ENCODE results near the gene SCAMP4.

DNA sequence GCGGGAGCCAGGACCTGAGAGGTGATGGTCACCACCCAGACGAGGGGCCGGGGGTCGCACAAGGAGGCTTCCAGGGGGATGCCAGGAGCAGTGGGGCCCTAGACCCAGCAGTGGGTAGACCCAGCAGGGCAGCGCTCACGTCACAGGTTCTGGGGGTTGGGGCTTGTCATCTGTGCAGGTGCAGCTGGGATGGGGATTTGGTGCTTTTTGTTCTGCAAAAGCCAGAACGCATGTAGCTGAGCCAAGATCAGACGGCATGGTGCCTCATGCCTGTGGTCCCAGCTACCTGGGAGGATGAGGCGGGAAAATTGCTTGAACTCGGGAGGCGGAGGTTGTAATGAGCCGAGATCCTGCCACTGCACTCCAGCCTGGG is 50.9 kb downstream of the SCAMP4 start:
- TF ChIP-seq, protein P1, sequence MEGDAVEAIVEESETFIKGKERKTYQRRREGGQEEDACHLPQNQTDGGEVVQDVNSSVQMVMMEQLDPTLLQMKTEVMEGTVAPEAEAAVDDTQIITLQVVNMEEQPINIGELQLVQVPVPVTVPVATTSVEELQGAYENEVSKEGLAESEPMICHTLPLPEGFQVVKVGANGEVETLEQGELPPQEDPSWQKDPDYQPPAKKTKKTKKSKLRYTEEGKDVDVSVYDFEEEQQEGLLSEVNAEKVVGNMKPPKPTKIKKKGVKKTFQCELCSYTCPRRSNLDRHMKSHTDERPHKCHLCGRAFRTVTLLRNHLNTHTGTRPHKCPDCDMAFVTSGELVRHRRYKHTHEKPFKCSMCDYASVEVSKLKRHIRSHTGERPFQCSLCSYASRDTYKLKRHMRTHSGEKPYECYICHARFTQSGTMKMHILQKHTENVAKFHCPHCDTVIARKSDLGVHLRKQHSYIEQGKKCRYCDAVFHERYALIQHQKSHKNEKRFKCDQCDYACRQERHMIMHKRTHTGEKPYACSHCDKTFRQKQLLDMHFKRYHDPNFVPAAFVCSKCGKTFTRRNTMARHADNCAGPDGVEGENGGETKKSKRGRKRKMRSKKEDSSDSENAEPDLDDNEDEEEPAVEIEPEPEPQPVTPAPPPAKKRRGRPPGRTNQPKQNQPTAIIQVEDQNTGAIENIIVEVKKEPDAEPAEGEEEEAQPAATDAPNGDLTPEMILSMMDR (IDR thresholded peaks at IDR 0.05; ENCODE audit: insufficient read depth, low read length), result no peak
- TF ChIP-seq, protein P2, sequence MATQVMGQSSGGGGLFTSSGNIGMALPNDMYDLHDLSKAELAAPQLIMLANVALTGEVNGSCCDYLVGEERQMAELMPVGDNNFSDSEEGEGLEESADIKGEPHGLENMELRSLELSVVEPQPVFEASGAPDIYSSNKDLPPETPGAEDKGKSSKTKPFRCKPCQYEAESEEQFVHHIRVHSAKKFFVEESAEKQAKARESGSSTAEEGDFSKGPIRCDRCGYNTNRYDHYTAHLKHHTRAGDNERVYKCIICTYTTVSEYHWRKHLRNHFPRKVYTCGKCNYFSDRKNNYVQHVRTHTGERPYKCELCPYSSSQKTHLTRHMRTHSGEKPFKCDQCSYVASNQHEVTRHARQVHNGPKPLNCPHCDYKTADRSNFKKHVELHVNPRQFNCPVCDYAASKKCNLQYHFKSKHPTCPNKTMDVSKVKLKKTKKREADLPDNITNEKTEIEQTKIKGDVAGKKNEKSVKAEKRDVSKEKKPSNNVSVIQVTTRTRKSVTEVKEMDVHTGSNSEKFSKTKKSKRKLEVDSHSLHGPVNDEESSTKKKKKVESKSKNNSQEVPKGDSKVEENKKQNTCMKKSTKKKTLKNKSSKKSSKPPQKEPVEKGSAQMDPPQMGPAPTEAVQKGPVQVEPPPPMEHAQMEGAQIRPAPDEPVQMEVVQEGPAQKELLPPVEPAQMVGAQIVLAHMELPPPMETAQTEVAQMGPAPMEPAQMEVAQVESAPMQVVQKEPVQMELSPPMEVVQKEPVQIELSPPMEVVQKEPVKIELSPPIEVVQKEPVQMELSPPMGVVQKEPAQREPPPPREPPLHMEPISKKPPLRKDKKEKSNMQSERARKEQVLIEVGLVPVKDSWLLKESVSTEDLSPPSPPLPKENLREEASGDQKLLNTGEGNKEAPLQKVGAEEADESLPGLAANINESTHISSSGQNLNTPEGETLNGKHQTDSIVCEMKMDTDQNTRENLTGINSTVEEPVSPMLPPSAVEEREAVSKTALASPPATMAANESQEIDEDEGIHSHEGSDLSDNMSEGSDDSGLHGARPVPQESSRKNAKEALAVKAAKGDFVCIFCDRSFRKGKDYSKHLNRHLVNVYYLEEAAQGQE (IDR thresholded peaks at IDR 0.05; ENCODE audit: insufficient replicate concordance, low read depth), result no peak
- TF ChIP-seq SPI1 (IDR thresholded peaks at IDR 0.05; ENCODE audit: borderline replicate concordance, low read depth) (no peak), GABPA (IDR thresholded peaks at IDR 0.05; ENCODE audit: low read depth) (no peak), POLR2AphosphoS5 (IDR thresholded peaks at IDR 0.05; ENCODE audit: low read depth) (no peak)
